Heart right ventricle (tissue), 16 donors: ENCODE measurements around the gene GLT8D2. TPM values are rescaled to one million over a fixed set of nuclear protein-coding genes. Genes with fewer than 3 reads are reported as not detected.
A peak's percentile ranks its signal among the peaks of the same experiment; 100 is the strongest.

ENCODE experiments used
- ATAC-seq, 8 donors: fragments of 200-7000 bp; cut with Tn5 transposase; one replicate each; pipeline ENCODE4 v1.9.1; 2020; ENCODE audit warnings: mild to moderate bottlenecking in 8 of 8, moderate library complexity in 8 of 8, moderate number of reproducible peaks in 1 of 8
- DNase-seq, 2 donors: peaks; one replicate each; pipeline ENCODE4 v3.0.0-alpha.2; 2020
- H3K27ac ChIP-seq, 10 donors: fragments of 200-600 bp; sonication (generic) in 2 of 10; one replicate each; pipeline versions ENCODE4 v1.5.0 to v1.8.0; 2020 to 2022; ENCODE audit warnings: mild to moderate bottlenecking in 3 of 10
- H3K27me3 ChIP-seq, 7 donors: fragments of 200-600 bp; one replicate each; pipeline ENCODE4 v1.8.0; 2021 to 2022; ENCODE audit warnings: mild to moderate bottlenecking in 2 of 7
- H3K36me3 ChIP-seq, 9 donors: fragments of 200-600 bp; sonication (generic) in 1 of 9; one replicate each; pipeline versions ENCODE4 v1.5.0 to v1.8.0; 2020 to 2022; ENCODE audit warnings: mild to moderate bottlenecking in 2 of 9
- H3K4me1 ChIP-seq, 9 donors: fragments of 200-600 bp; sonication (generic) in 1 of 9; one replicate each; pipeline versions ENCODE4 v1.5.0 to v1.8.0; 2020 to 2022; ENCODE audit warnings: mild to moderate bottlenecking in 4 of 9
- H3K4me3 ChIP-seq, 10 donors: fragments of 200-600 bp; sonication (generic) in 2 of 10; one replicate each; pipeline versions ENCODE4 v1.5.0 to v1.8.0; 2020 to 2022; ENCODE audit warnings: mild to moderate bottlenecking in 7 of 10, moderate library complexity in 2 of 10
- H3K9me3 ChIP-seq, 11 donors: fragments of 200-600 bp in 10 of 11; sonication (generic) in 2 of 11; one replicate each; pipeline versions ENCODE4 v1.5.0 to v1.8.0; 2013 to 2022; ENCODE audit warnings: mild to moderate bottlenecking in 2 of 11, control low read depth in 1 of 11, moderate library complexity in 1 of 11
- CTCF ChIP-seq, 9 donors: fragments of 200-600 bp; sonication (generic) in 2 of 9; IDR thresholded peaks; one replicate each; pipeline versions ENCODE4 v1.5.0 to v1.8.0; 2021 to 2022; ENCODE audit warnings: antibody characterized with exemption in 9 of 9, mild to moderate bottlenecking in 5 of 9, moderate library complexity in 1 of 9
- whole genome bisulfite sequencing, 2 donors: extraction: QIAGEN DNeasy Blood & Tissue Kit; methylation state at CpG; one replicate each; pipeline ENCODE4 v1.1.7; 2013; ENCODE audit warnings: inconsistent platforms in 1 of 2; 5-methylcytosine and 5-hydroxymethylcytosine counted together
- intact Hi-C, 10 donors: fragments of 100-400 bp; cut with DNase I; formaldehyde crosslinking; loops; one replicate each; pipeline versions ENCODE4 v1.11.1 to v1.14.2; 2022
- polyA plus RNA-seq, 2 donors: library from polyadenylated mRNA; stranded (reverse); fragments of 200-250 nt; gene quantifications; one replicate each; pipeline ENCODE4 v1.2.3, GENCODE V29; 2013
- total RNA-seq, 10 donors: library from RNA; stranded (reverse); fragmentation: NEBNext Ultra II Directional in 3 of 10; extraction: Animal tissue kit (Norgen Biotek cat#: 25700) in 3 of 10; gene quantifications; one replicate each; pipeline versions ENCODE4 v1.2.1 to v1.2.4, GENCODE V29; 2021 to 2023
- donor health status: Arrhythmogenic right ventricular cardiomyopathy.
- donor health status: ischemic (EF 13 %, LVEDD 7.1; RV severe dilation, severe dysfunction).
- donor health status: healthy with polysubstance abuse.
- donor health status: DM: no; HTN: yes; CAD: no.
- donor health status: DM: no; HTN: no; CAD: no.
- donor health status: ischemic (EF 25% LVEDD 6.9; RV normal size, moderate dysfunction).
- donor health status: ischemic (EF 25% LVEDD 5.7; RV mildly dilated, moderate dysfunction).
- donor health status: healthy.
- donor health status: DM: yes; HTN: yes; CAD: no.
- donor health status: Ischemic cardiomyopathy.
- donor health status: ischemic (EF 35%, LVEDD 5.7; RV mildly dilated, moderate dysfunction).
- donor health status: nonischemic (EF 11% LVEDD 7.7; RV severe dilation, severe dysfunction).
- donor health status: DM: yes; HTN: yes; CAD: no.
- donor health status: PGD.
- donor health status: ischemic (EF 29% LVEDD 5.4; RV normal size, mild dysfunction).
- donor health status: nonischemic (EF 23%, LVEDD 6.1; RV moderate dilation, normal function).

Gene GLT8D2
- total and polyA plus RNA-seq, 12 donors = 3.5 to 16.0 (median 7.8) TPM

- Histone ChIP-seq H3K27ac (no peak overlapping the region), H3K4me1 (peaks cover 0 to 25% (median 11%) of the 10 kb centered on the region in 9 donors), H3K4me3 (no peak overlapping the region), H3K27me3 (peaks cover 0 to 18% (median 0%) of the 10 kb centered on the region in 7 donors), H3K36me3 (no peaks in the 10 kb centered on the region), H3K9me3 (peaks cover 0 to 8% (median 0%) of the 10 kb centered on the region in 11 donors)
- ATAC-seq (no peak), DNase-seq (no peak)
- no peak for TF ChIP-seq CTCF (IDR thresholded peaks at IDR 0.05)
- 75 to 85% methylated on average over 4 of the region's 4 CpGs for WGBS, 2 donors
- intact Hi-C loops = loop anchor here in 3 of 10 donors (5.0 to 10.0 kb wide), 2 partner anchors 50 to 58 kb away; no protein-coding TSS in a partner anchor
Observed at GRCh38 chr12:104054681-104055346, 4.8 kb upstream of the GLT8D2 start.

- Histone ChIP-seq H3K4me3 (peak overlapping the region in 9 of 10 donors; percentile 17 to 60 (median 51)), H3K4me1 (peaks cover 0 to 48% (median 18%) of the 10 kb centered on the region in 9 donors), H3K27ac (peak overlapping the region in 7 of 10 donors; percentile 36 to 73 (median 62)), H3K36me3 (no peaks in the 10 kb centered on the region), H3K9me3 (no peaks in the 10 kb centered on the region), H3K27me3 (peaks cover 0 to 27% (median 0%) of the 10 kb centered on the region in 7 donors)
- no peak for DNase-seq
- WGBS, 2 donors = 36 to 52% methylated on average over 3 of the region's 3 CpGs
- no peak for TF ChIP-seq CTCF (IDR thresholded peaks at IDR 0.05)
- peak in 2 of 8 donors; percentile 5 to 33 for ATAC-seq
- intact Hi-C loops = loop anchor here in 1 of 10 donors (10.0 kb wide), 1 partner anchor 54 kb away; no protein-coding TSS in a partner anchor
Observed at GRCh38 chr12:104050436-104050835, 449 bp upstream of the GLT8D2 start.

GRCh38 chr12:104049278-104049902 is 597 bp downstream of the GLT8D2 start:
- no peak for TF ChIP-seq CTCF (IDR thresholded peaks at IDR 0.05)
- peaks cover 0 to 50% (median 24%) of the 10 kb centered on the region in 9 donors for H3K4me1 ChIP-seq

GRCh38 chr12:104048811-104049210 is 1.2 kb downstream of the GLT8D2 start:
- peak overlapping the region in 8 of 10 donors; percentile 32 to 60 (median 53) for H3K4me3 ChIP-seq
- intact Hi-C loops = no loop called here
- 66 to 70% methylated on average over 3 of the region's 3 CpGs for WGBS, 2 donors
- H3K36me3 ChIP-seq = no peaks in the 10 kb centered on the region
- H3K27me3 ChIP-seq = peaks cover 0 to 27% (median 0%) of the 10 kb centered on the region in 7 donors
- ATAC-seq (no peak), DNase-seq (no peak)
- no peaks in the 10 kb centered on the region for H3K9me3 ChIP-seq
- H3K4me1 ChIP-seq = peaks cover 0 to 50% (median 24%) of the 10 kb centered on the region in 9 donors
- no peak for TF ChIP-seq CTCF (IDR thresholded peaks at IDR 0.05)
- H3K27ac ChIP-seq = peak overlapping the region in 5 of 10 donors; percentile 56 to 73 (median 68)

More at GRCh38 chr12:104049278-104049902, 597 bp downstream of the GLT8D2 start:
- intact Hi-C loops = no loop called here
- Histone ChIP-seq H3K27me3 (peaks cover 0 to 27% (median 0%) of the 10 kb centered on the region in 7 donors), H3K9me3 (no peaks in the 10 kb centered on the region), H3K36me3 (no peaks in the 10 kb centered on the region), H3K27ac (peak overlapping the region in 9 of 10 donors; percentile 35 to 73 (median 61)), H3K4me3 (peak overlapping the region in 9 of 10 donors; percentile 17 to 60 (median 51))
- ATAC-seq (peak in 4 of 8 donors; percentile 3 to 28 (median 11)), DNase-seq (no peak)
- WGBS, 2 donors = 35 to 45% methylated on average over 9 of the region's 9 CpGs
